GM12875 (cell line): ENCODE measurements around the gene SLIT3.

ENCODE experiments used
- H3K4me3 ChIP-seq: one replicate; pipeline ENCODE4 v1.5.1; 2011; ENCODE audit warnings: low read depth, low read length, control low read depth
- TF ChIP-seq, protein P1 (sequence below): IDR thresholded peaks from 2 replicates; pipeline ENCODE4 v1.5.1; 2011; ENCODE audit warnings: low read depth, mild to moderate bottlenecking, control low read depth, inconsistent platforms, low read length, moderate library complexity, borderline replicate concordance; ENCODE audit not compliant: insufficient read depth

SLIT3 gene

DNA sequence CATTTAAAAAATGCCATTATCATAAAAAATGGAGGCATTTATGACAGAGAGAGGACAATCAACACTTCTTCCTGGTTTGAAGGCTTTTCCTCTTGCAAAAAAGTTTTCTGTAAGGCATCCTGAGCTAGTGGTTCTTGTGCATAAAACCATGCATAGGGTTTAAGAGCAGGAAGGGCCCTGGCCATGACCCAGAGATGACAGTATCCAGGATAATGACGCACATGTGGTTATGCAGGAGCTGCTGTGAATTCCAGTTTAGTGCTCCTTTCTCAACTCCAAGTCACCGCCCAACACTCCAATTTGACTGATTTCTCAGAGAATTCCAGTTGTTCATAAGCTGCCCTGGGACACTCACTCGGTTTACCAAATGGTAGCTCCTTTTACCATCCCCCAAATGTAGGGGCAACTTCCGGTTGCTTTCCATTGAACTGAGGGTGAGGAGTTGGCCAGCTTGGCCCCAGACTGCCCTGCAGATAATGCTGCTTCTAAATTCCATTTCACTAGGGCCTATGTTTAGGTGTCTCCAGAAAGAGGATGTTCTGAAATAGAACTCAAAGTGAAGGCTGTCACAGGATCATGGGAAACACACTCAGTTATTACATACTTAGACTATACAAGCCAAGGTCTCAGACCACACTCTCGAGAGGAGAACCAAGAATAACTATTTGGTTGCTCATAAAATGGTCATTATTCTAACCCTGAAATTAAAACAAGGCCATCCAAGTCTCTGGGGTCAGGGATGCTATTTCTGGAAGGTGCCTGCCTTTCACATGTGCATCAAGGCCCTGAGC is 179.1 kb downstream of the SLIT3 start:
- TF ChIP-seq, protein P1, sequence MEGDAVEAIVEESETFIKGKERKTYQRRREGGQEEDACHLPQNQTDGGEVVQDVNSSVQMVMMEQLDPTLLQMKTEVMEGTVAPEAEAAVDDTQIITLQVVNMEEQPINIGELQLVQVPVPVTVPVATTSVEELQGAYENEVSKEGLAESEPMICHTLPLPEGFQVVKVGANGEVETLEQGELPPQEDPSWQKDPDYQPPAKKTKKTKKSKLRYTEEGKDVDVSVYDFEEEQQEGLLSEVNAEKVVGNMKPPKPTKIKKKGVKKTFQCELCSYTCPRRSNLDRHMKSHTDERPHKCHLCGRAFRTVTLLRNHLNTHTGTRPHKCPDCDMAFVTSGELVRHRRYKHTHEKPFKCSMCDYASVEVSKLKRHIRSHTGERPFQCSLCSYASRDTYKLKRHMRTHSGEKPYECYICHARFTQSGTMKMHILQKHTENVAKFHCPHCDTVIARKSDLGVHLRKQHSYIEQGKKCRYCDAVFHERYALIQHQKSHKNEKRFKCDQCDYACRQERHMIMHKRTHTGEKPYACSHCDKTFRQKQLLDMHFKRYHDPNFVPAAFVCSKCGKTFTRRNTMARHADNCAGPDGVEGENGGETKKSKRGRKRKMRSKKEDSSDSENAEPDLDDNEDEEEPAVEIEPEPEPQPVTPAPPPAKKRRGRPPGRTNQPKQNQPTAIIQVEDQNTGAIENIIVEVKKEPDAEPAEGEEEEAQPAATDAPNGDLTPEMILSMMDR: no peak
- no peak overlapping the region for H3K4me3 ChIP-seq

DNA sequence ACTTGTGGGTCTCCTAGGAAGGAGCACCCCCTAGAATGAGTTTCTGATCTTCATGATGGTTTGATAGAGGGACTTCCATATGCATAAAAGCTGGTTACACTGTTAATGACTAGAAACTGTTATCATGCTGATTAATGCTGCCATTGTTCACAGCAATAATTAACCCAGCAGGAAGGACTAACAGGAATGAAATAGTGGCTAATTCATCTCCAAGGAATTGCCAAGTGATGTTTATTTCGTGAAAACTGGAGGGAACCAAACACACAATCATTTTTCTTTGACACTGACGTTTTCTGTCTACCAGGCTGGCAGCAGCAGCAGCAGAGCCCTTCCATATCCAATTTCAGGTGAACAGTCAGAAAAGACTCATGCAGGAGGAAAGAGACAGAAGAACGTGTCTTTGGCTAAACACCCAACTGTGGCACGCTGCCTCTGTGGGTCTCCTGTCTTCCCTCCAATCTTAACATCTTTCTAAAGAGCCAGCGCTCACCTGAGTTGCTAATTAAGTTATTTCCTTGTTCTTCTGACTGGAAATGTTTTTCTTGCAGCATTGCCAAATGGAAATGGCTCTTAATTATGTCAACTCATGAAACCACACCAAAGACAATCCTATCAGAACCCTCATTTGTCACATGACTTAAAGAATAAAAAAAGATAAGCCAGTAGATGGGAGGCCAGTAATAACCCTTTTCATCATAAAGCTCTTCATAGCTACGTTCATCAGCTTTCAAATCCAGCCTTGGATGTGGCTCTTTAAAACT is 181.5 kb downstream of the SLIT3 start:
- TF ChIP-seq, protein P1: no peak
- no peak overlapping the region for H3K4me3 ChIP-seq

DNA sequence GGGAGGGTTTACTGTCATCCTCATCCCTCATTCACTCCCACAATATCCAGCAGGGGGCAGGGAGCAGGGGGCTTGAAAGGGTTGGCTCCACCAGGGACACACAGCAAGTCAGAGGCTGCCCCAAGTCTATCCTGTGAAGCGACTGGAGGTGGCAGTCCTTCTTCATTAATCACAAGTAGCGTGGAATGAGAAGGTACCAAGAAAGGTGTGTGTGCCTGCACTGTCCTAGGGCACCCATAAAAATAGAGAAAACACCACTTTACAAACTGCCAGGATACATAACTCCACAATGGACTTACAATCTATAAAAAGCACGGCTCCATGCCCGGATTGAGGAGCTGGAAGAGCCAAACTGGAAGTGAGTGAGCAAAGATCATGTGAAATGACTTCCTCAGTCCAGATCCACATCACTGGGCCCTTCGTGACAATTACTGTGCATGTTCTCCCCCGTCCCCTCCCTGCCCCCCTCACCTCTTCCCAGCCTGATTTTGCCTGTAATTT is 183.9 kb downstream of the SLIT3 start:
- TF ChIP-seq, protein P1: no peak
- no peak overlapping the region for H3K4me3 ChIP-seq

DNA sequence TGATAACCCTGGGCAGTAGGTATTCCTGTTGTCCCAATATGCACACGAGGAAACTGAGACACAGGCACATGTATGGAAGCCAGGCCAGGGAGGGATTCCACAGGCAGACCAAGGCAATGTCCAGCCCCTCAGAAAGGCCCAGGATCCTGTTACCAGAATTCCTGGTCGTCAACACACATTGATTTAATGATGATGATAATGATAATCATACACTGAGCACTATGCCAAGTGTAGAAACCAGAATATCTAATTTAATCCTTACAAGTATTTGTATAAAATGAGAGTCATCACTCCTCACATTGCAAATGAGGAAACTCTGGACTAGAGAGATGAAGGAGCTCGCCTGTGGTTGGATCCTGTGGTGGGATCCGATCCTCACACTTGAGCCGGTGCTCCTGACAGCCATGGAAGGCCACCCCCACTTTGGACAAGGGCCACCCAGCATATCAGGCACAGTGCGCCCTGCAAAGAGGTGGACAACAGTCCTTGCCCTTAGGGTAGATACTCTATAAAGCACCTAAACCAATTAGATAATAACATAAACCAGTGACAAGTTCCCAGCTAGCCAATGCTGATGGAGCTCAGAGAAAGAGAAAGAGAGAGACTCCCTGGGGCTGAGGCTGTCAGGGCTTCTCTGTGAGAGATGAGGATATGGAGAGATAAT is 185.3 kb downstream of the SLIT3 start:
- TF ChIP-seq, protein P1: no peak
- H3K4me3 ChIP-seq: no peak overlapping the region

DNA sequence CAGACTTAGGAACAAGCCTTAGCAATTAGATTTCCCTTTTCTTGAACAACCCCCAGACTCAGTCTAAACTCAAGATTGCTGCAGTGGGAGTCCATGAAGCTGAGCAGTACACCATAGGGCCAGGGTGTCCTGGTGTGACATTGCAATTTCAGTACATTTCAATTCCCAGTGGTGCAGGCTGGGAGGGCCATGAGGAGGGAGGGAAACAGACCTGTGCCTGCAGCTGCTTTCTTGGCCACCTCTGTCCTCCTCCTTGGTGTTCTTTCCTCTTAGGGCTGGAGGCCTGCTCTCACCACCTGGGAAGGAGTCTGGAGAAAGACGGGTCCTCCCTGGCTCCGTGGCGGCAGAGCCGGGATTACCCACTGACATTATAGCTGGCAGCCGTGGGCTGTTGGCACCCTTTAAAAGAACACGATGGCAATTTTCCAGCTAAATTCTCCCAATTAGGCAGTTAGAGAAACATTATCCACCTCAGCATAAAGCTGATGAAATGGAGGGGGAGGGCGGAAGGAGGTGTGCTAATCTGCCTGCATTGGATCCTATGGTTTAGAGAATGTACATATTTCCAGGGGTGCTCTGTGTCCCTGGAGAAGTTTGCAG is 186.4 kb downstream of the SLIT3 start:
- no peak overlapping the region for H3K4me3 ChIP-seq
- TF ChIP-seq, protein P1: no peak

DNA sequence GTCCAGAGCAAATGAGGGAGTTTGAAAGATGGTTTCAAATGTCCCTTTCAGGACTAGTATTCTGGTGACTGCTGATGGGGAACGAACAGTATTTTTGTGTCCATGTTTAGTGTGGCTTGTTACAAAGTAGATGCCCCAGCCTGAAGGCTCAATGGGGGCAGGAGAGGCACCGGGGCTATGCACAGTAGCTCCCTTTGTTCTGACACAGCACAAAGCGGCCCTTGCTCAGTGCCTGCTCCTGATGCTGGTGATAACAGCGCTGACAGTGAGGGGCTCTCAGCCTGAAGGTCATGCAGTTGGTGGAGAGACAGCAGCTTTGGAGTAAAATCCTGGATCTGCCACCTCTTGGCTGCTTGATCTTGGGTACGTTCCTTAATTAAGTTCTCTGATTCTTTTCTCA is 188.9 kb downstream of the SLIT3 start:
- TF ChIP-seq, protein P1: no peak

More for the DNA sequence above, 188.9 kb downstream of the SLIT3 start:
- no peak overlapping the region for H3K4me3 ChIP-seq
